HL-60 (cell line): ENCODE results near the gene SMIM44.

ENCODE experiments used
- DNase-seq, 2 experiments: peaks; one replicate each; pipeline ENCODE4 v3.0.0-alpha.2; 2010 to 2020; ENCODE audit warnings: low read depth in 1 of 2, low spot score in 1 of 2
- H3K27ac ChIP-seq: fragments of 250-450 bp; sonication (Bioruptor Pico); replicated peaks from 2 replicates; pipeline ENCODE4 v1.5.1; 2020; ENCODE audit warnings: mild to moderate bottlenecking, moderate library complexity
- H3K27me3 ChIP-seq: fragments of 250-450 bp; sonication (Bioruptor Pico); 2 replicates; pipeline ENCODE4 v1.5.1; 2021; ENCODE audit warnings: mild to moderate bottlenecking, moderate library complexity; ENCODE audit not compliant: insufficient read depth, poor library complexity, severe bottlenecking
- H3K4me3 ChIP-seq: replicated peaks from 2 replicates; pipeline ENCODE4 v1.5.1; 2011; ENCODE audit warnings: mild to moderate bottlenecking, control low read depth, low read length; ENCODE audit not compliant: insufficient read depth
- CTCF ChIP-seq: IDR thresholded peaks from one replicate; pipeline ENCODE4 v1.5.1; 2011; ENCODE audit warnings: low read length, control low read depth, inconsistent platforms; ENCODE audit not compliant: insufficient read depth
- GABPA ChIP-seq: IDR thresholded peaks from 2 replicates; pipeline ENCODE4 v1.6.1; 2012; ENCODE audit warnings: low read depth
- POLR2AphosphoS5 ChIP-seq: IDR thresholded peaks from 2 replicates; pipeline ENCODE4 v1.6.1; 2012; ENCODE audit warnings: low read depth
- REST ChIP-seq: IDR thresholded peaks from 2 replicates; pipeline ENCODE4 v1.6.1; 2012; ENCODE audit warnings: low read depth; ENCODE audit not compliant: insufficient replicate concordance
- SPI1 ChIP-seq: IDR thresholded peaks from 2 replicates; pipeline ENCODE4 v1.6.1; 2012; ENCODE audit warnings: low read depth, mild to moderate bottlenecking, borderline replicate concordance

Gene SMIM44

GRCh38 chr19:3433313-3433712 is 49.9 kb downstream of the SMIM44 start:
- DNase-seq: no peak
- no peak overlapping the region for H3K27ac ChIP-seq
- TF ChIP-seq REST (no peak), GABPA (no peak), SPI1 (no peak), POLR2AphosphoS5 (no peak), CTCF (no peak)
- no peak overlapping the region for H3K4me3 ChIP-seq
- no peaks in the 10 kb centered on the region for H3K27me3 ChIP-seq
